Left ventricle myocardium inferior (tissue), 1 donor: ENCODE results near the gene NFIA. TPM values are rescaled to one million over a fixed set of nuclear protein-coding genes. Genes with fewer than 3 reads are reported as not detected.

Experiments used
- DNase-seq: peaks from one replicate; pipeline ENCODE4 v3.0.0-alpha.2; 2020
- H3K27ac ChIP-seq: fragments of 200-600 bp; replicated peaks from 2 replicates; pipeline ENCODE4 v1.8.0; 2021
- H3K27me3 ChIP-seq: fragments of 200-600 bp; 2 replicates; pipeline ENCODE4 v1.8.0; 2021; ENCODE audit warnings: low read depth
- H3K36me3 ChIP-seq: fragments of 200-600 bp; 2 replicates; pipeline ENCODE4 v1.8.0; 2021
- H3K4me1 ChIP-seq: fragments of 200-600 bp; 2 replicates; pipeline ENCODE4 v1.8.0; 2021
- H3K4me3 ChIP-seq: fragments of 200-600 bp; 2 replicates; pipeline ENCODE4 v1.8.0; 2021; ENCODE audit warnings: mild to moderate bottlenecking, moderate library complexity
- H3K9me3 ChIP-seq: fragments of 200-600 bp; replicated peaks from 2 replicates; pipeline ENCODE4 v1.8.0; 2021
- CTCF ChIP-seq: fragments of 200-600 bp; IDR thresholded peaks from 2 replicates; pipeline ENCODE4 v1.8.0; 2021; ENCODE audit warnings: antibody characterized with exemption, mild to moderate bottlenecking, borderline replicate concordance
- intact Hi-C: fragments of 100-400 bp; cut with micrococcal nuclease; formaldehyde crosslinking; loops from one replicate; pipeline ENCODE4 v1.11.0; 2022
- total RNA-seq: library from RNA; stranded (reverse); fragmentation: NEBNext Ultra II Directional; extraction: Animal tissue kit (Norgen Biotek cat#: 25700); gene quantifications from one replicate; pipeline ENCODE4 v1.2.1, GENCODE V29; 2021
- donor health status: DM: no; HTN: yes; CAD: no; lungs with severe emphysema.

Gene NFIA
- total RNA-seq, 1 donor from 2014 or later, result 90.2 TPM

- peak; percentile 83 for DNase-seq
- intact Hi-C loops, result no loop called here
These were observed 5.4 kb upstream of the NFIA start for GRCh38 chr1:61076728-61077675.

GRCh38 chr1:61077676-61078541 is 4.5 kb upstream of the NFIA start:
- TF ChIP-seq CTCF, result no peak
- peak overlapping the region; percentile 68 for H3K4me3 ChIP-seq
- H3K9me3 ChIP-seq, result no peaks in the 10 kb centered on the region
- no peaks in the 10 kb centered on the region for H3K36me3 ChIP-seq
- peaks cover 58% of the 10 kb centered on the region for H3K4me1 ChIP-seq
- H3K27me3 ChIP-seq, result no peaks in the 10 kb centered on the region
- peak overlapping the region; percentile 98 for H3K27ac ChIP-seq
- intact Hi-C loops, result no loop called here
- DNase-seq, result peak; percentile 91

More at GRCh38 chr1:61076728-61077675, 5.4 kb upstream of the NFIA start:
- Histone ChIP-seq H3K36me3 (no peaks in the 10 kb centered on the region), H3K27ac (peak overlapping the region; percentile 98), H3K4me3 (peak overlapping the region; percentile 68), H3K9me3 (no peaks in the 10 kb centered on the region), H3K27me3 (no peaks in the 10 kb centered on the region), H3K4me1 (peaks cover 52% of the 10 kb centered on the region)
- TF ChIP-seq CTCF, result no peak

DNA sequence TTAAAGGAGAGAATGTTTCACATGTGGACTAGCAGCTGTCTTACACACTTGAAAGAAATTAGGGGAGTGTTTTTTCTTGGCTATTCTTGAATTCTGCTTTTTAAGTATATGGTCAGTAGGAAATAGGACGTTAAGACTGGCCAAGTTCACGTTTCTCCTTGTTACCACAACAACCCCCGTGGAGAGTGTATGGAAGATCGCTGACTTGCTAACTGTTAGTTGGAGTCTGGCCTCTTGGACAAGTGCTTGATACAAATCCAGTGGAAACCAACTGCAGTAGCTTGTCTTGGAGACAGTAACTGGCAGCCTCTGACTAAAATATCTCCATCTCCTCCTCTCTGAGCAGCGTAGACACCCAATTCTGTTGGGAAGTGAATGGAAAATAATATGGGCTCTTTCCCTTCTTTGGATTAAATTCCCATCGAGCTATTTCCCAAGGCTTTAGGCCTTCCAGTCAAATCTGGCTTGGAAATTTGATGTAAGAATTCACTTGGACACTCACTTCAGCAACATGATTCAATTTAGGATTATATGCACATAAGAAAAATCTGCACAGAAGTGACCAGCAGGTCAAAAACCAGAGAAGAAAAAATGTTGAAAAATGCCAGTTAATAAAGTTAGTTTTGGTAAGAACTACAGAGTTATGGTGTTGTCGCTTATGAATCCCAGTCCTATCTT is 3.6 kb upstream of the NFIA start:
- TF ChIP-seq CTCF, result no peak
- no peaks in the 10 kb centered on the region for H3K27me3 ChIP-seq
- peak overlapping the region; percentile 68 for H3K4me3 ChIP-seq
- H3K9me3 ChIP-seq, result no peaks in the 10 kb centered on the region
- H3K36me3 ChIP-seq, result no peaks in the 10 kb centered on the region
- no peak for DNase-seq
- peak overlapping the region; percentile 98 for H3K27ac ChIP-seq
- H3K4me1 ChIP-seq, result peaks cover 63% of the 10 kb centered on the region
- intact Hi-C loops, result no loop called here

- Histone ChIP-seq H3K4me3 (peak overlapping the region; percentile 88), H3K27ac (peak overlapping the region; percentile 98), H3K9me3 (no peaks in the 10 kb centered on the region), H3K27me3 (no peaks in the 10 kb centered on the region), H3K36me3 (no peaks in the 10 kb centered on the region), H3K4me1 (peaks cover 66% of the 10 kb centered on the region)
- no peak for TF ChIP-seq CTCF
- no peak for DNase-seq
- intact Hi-C loops, result no loop called here
These were observed 3.0 kb upstream of the NFIA start for GRCh38 chr1:61079296-61079897.

- Histone ChIP-seq H3K27ac (peak overlapping the region; percentile 98), H3K4me1 (peaks cover 71% of the 10 kb centered on the region), H3K9me3 (no peaks in the 10 kb centered on the region), H3K27me3 (no peaks in the 10 kb centered on the region), H3K4me3 (peak overlapping the region; percentile 88), H3K36me3 (no peaks in the 10 kb centered on the region)
- TF ChIP-seq CTCF, result peak; percentile 46
- DNase-seq, result peak; percentile 85
- intact Hi-C loops, result loop anchor here (10.0 kb wide), 1 partner anchor 255 kb away; no protein-coding TSS in a partner anchor
These were observed 2.4 kb upstream of the NFIA start for GRCh38 chr1:61079898-61080336.
